ENCODE results near the gene MARK3.

Gene MARK3

GRCh38 chr14:103488071-103488470 is 102.9 kb downstream of the MARK3 start:
- H3K4me1 ChIP-seq (ENCODE audit: insufficient read depth, low read length) = no peaks in the 10 kb centered on the region
- H3K4me3 ChIP-seq (ENCODE audit: low read depth in 1 of 2, low read length in 2 of 2) = no peak overlapping the region
- H3K9me3 ChIP-seq (ENCODE audit: insufficient read depth, low read length, severe bottlenecking) = no peaks in the 10 kb centered on the region
- no peak overlapping the region for H3K9ac ChIP-seq (ENCODE audit: low read depth, low read length)
- no peak overlapping the region for H3K4me2 ChIP-seq (ENCODE audit: insufficient read depth, low read length)
- no peaks in the 10 kb centered on the region for H3K27me3 ChIP-seq (ENCODE audit: insufficient read depth, low read length, poor library complexity)
- no peak for DNase-seq
- H2AFZ ChIP-seq (ENCODE audit: low read depth, low read length) = no peak overlapping the region
- no peak overlapping the region for H3K27ac ChIP-seq (ENCODE audit: low read length)
- no peaks in the 10 kb centered on the region for H3K79me2 ChIP-seq (ENCODE audit: insufficient read depth, low read length)
- 0 out of 2 replicates have a peak, but pooled peaks cover 3% of the 10 kb centered on the region for H4K20me1 ChIP-seq (ENCODE audit: insufficient read depth, low read length)
- TF ChIP-seq EZH2 (IDR thresholded peaks at IDR 0.05; ENCODE audit: borderline replicate concordance, low read depth, low read length, severe bottlenecking) (no peak), CTCF (IDR thresholded peaks at IDR 0.05; ENCODE audit: borderline replicate concordance, extremely low read depth, low read length, poor library complexity, severe bottlenecking) (no peak)
- no peak for ATAC-seq (ENCODE audit: insufficient read depth, low read depth)
- H3K36me3 ChIP-seq (ENCODE audit: insufficient read depth, low read length) = peaks cover 69% of the 10 kb centered on the region

GRCh38 chr14:103488960-103489359 is 103.7 kb downstream of the MARK3 start:
- DNase-seq (no peak), ATAC-seq (ENCODE audit: insufficient read depth, low read depth) (no peak)
- Histone ChIP-seq H3K4me3 (ENCODE audit: low read depth in 1 of 2, low read length in 2 of 2) (no peak overlapping the region), H3K36me3 (ENCODE audit: insufficient read depth, low read length) (peaks cover 67% of the 10 kb centered on the region), H3K27me3 (ENCODE audit: insufficient read depth, low read length, poor library complexity) (no peaks in the 10 kb centered on the region), H3K4me1 (ENCODE audit: insufficient read depth, low read length) (no peaks in the 10 kb centered on the region), H4K20me1 (ENCODE audit: insufficient read depth, low read length) (0 out of 2 replicates have a peak, but pooled peaks cover 3% of the 10 kb centered on the region), H3K9ac (ENCODE audit: low read depth, low read length) (no peak overlapping the region), H3K9me3 (ENCODE audit: insufficient read depth, low read length, severe bottlenecking) (no peaks in the 10 kb centered on the region), H2AFZ (ENCODE audit: low read depth, low read length) (no peak overlapping the region), H3K79me2 (ENCODE audit: insufficient read depth, low read length) (no peaks in the 10 kb centered on the region), H3K27ac (ENCODE audit: low read length) (no peak overlapping the region), H3K4me2 (ENCODE audit: insufficient read depth, low read length) (no peak overlapping the region)
- TF ChIP-seq CTCF (IDR thresholded peaks at IDR 0.05; ENCODE audit: borderline replicate concordance, extremely low read depth, low read length, poor library complexity, severe bottlenecking) (no peak), EZH2 (IDR thresholded peaks at IDR 0.05; ENCODE audit: borderline replicate concordance, low read depth, low read length, severe bottlenecking) (no peak)

- Histone ChIP-seq H3K9me3 (ENCODE audit: insufficient read depth, low read length, severe bottlenecking) (no peaks in the 10 kb centered on the region), H3K36me3 (ENCODE audit: insufficient read depth, low read length) (peaks cover 65% of the 10 kb centered on the region), H3K4me1 (ENCODE audit: insufficient read depth, low read length) (no peaks in the 10 kb centered on the region), H3K9ac (ENCODE audit: low read depth, low read length) (no peak overlapping the region), H3K27me3 (ENCODE audit: insufficient read depth, low read length, poor library complexity) (no peaks in the 10 kb centered on the region), H3K27ac (ENCODE audit: low read length) (no peak overlapping the region), H3K4me3 (ENCODE audit: low read depth in 1 of 2, low read length in 2 of 2) (no peak overlapping the region), H2AFZ (ENCODE audit: low read depth, low read length) (no peak overlapping the region), H3K79me2 (ENCODE audit: insufficient read depth, low read length) (no peaks in the 10 kb centered on the region), H4K20me1 (ENCODE audit: insufficient read depth, low read length) (0 out of 2 replicates have a peak, but pooled peaks cover 3% of the 10 kb centered on the region), H3K4me2 (ENCODE audit: insufficient read depth, low read length) (no peak overlapping the region)
- no peak for TF ChIP-seq CTCF (IDR thresholded peaks at IDR 0.05; ENCODE audit: borderline replicate concordance, extremely low read depth, low read length, poor library complexity, severe bottlenecking)
- no peak for TF ChIP-seq EZH2 (IDR thresholded peaks at IDR 0.05; ENCODE audit: borderline replicate concordance, low read depth, low read length, severe bottlenecking)
- no peak for DNase-seq
- no peak for ATAC-seq (ENCODE audit: insufficient read depth, low read depth)
Measured at GRCh38 chr14:103489621-103490020, 104.4 kb downstream of the MARK3 start.

GRCh38 chr14:103491691-103492090 is 106.5 kb downstream of the MARK3 start:
- no peak overlapping the region for H2AFZ ChIP-seq (ENCODE audit: low read depth, low read length)

More at GRCh38 chr14:103491691-103492090, 106.5 kb downstream of the MARK3 start:
- TF ChIP-seq CTCF (IDR thresholded peaks at IDR 0.05; ENCODE audit: borderline replicate concordance, extremely low read depth, low read length, poor library complexity, severe bottlenecking) (no peak), EZH2 (IDR thresholded peaks at IDR 0.05; ENCODE audit: borderline replicate concordance, low read depth, low read length, severe bottlenecking) (no peak)
- Histone ChIP-seq H3K27ac (ENCODE audit: low read length) (no peak overlapping the region), H3K36me3 (ENCODE audit: insufficient read depth, low read length) (peaks cover 72% of the 10 kb centered on the region), H3K27me3 (ENCODE audit: insufficient read depth, low read length, poor library complexity) (no peaks in the 10 kb centered on the region), H3K4me1 (ENCODE audit: insufficient read depth, low read length) (no peaks in the 10 kb centered on the region), H3K9ac (ENCODE audit: low read depth, low read length) (no peak overlapping the region), H3K4me3 (ENCODE audit: low read depth in 1 of 2, low read length in 2 of 2) (no peak overlapping the region), H3K79me2 (ENCODE audit: insufficient read depth, low read length) (no peaks in the 10 kb centered on the region), H3K9me3 (ENCODE audit: insufficient read depth, low read length, severe bottlenecking) (no peaks in the 10 kb centered on the region), H4K20me1 (ENCODE audit: insufficient read depth, low read length) (0 out of 2 replicates have a peak, but pooled peaks cover 3% of the 10 kb centered on the region), H3K4me2 (ENCODE audit: insufficient read depth, low read length) (no peak overlapping the region)
- DNase-seq = no peak
- ATAC-seq (ENCODE audit: insufficient read depth, low read depth) = no peak

All from DND-41 (cell line).